Kidney (tissue), 14 donors: ENCODE results near the gene ZBTB47. TPM values are rescaled to one million over a fixed set of nuclear protein-coding genes. Genes with fewer than 3 reads are reported as not detected.

Experiments
- DNase-seq, 5 donors: peaks; one replicate each; pipeline ENCODE4 v3.0.0-alpha.2; 2013 to 2020
- FAIRE-seq: peaks from 2 replicates; lab custom pipeline; 2012; peaks lifted over from hg19 to GRCh38; lab: Jason Lieb, UNC
- H3K27ac ChIP-seq, 2 donors: one replicate each; pipeline ENCODE4 v1.7.0; 2013; ENCODE audit warnings: low read depth in 2 of 2, low read length in 2 of 2, inconsistent platforms in 1 of 2
- H3K27me3 ChIP-seq: one replicate; pipeline ENCODE4 v1.7.1; 2013; ENCODE audit warnings: low read length, inconsistent platforms; ENCODE audit not compliant: control insufficient read depth, insufficient read depth
- H3K36me3 ChIP-seq, 3 donors: one replicate each; pipeline versions ENCODE4 v1.7.0 to v1.7.1; 2013; ENCODE audit warnings: low read length in 3 of 3, control low read depth in 1 of 3, inconsistent platforms in 1 of 3; ENCODE audit not compliant: insufficient read depth in 3 of 3, control insufficient read depth in 2 of 3
- H3K4me1 ChIP-seq, 3 donors: one replicate each; pipeline versions ENCODE4 v1.7.0 to v1.7.1; 2013; ENCODE audit warnings: low read length in 3 of 3, inconsistent platforms in 1 of 3, low read depth in 1 of 3; ENCODE audit not compliant: control insufficient read depth in 2 of 3, insufficient read depth in 2 of 3
- H3K4me3 ChIP-seq, 3 donors: one replicate each; pipeline versions ENCODE4 v1.7.0 to v1.8.1; 2013; ENCODE audit warnings: low read length in 3 of 3, control low read depth in 1 of 3, inconsistent platforms in 1 of 3
- H3K9ac ChIP-seq, 3 donors: one replicate each; pipeline versions ENCODE4 v1.7.0 to v1.7.1; 2013; ENCODE audit warnings: low read length in 3 of 3, control low read depth in 1 of 3, inconsistent platforms in 1 of 3
- H3K9me3 ChIP-seq, 3 donors: one replicate each; pipeline versions ENCODE4 v1.7.0 to v1.7.1; 2013; ENCODE audit warnings: low read length in 3 of 3, control low read depth in 1 of 3, inconsistent platforms in 1 of 3; ENCODE audit not compliant: control insufficient read depth in 2 of 3, insufficient read depth in 1 of 3
- intact Hi-C: fragments of 100-400 bp; cut with DNase I; formaldehyde crosslinking; loops from one replicate; pipeline ENCODE4 v1.11.1; 2022
- polyA plus RNA-seq: library from polyadenylated mRNA; stranded (reverse); fragments of 350-450 nt; fragmentation: Illumina TruSeq; extraction: RNeasy Lipid Tissue Mini Kit (QIAGEN cat#74804); gene quantifications from one replicate; pipeline ENCODE4 v1.2.3, GENCODE V29; 2014; ENCODE audit warnings: low read depth, low replicate concordance; ENCODE audit not compliant: insufficient read depth
- total RNA-seq: library from RNA; stranded (reverse); fragmentation: NEBNext Ultra II Directional; extraction: Animal tissue kit (Norgen Biotek cat#: 25700); gene quantifications from one replicate; pipeline ENCODE4 v1.2.1, GENCODE V29; 2021
- TF ChIP-seq, protein P1 (sequence below): IDR thresholded peaks from 3 replicates; pipeline ENCODE4 v1.5.1; 2012; ENCODE audit warnings: mild to moderate bottlenecking, moderate library complexity, borderline replicate concordance; ENCODE audit not compliant: insufficient read depth; ENCODE audit errors: extremely low read depth
- donor health status: control.
- donor health status: control.
- donor health status: control.
- donor health status: control.
- donor health status: control.
- donor health status: DM: yes; HTN: yes; CAD: no.
- donor health status: Normal renal cell carcinoma (clear cell type).

ZBTB47 gene
- total and polyA plus RNA-seq, 2 donors from 2014 or later: 7.8 to 26.6 TPM

DNA sequence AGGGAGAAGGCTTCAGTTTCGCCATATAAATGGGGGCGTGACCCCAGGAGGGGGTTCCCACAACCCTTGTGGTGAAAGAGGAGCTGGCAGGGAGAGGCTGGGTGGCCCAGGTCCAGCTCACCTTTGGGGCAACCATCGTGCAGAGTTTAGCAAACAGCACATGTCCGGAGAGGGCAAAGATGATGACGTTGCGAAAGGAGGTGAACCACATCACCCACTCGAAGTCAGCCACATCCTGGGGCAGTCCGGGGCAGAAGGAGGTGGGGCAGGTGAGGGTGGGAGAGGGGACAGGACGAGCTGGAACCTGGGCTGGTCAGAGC, 45.4 kb downstream of the ZBTB47 start:
- no peak for DNase-seq
- H3K9ac ChIP-seq: no peak overlapping the region
- no peak for FAIRE-seq
- H3K4me1 ChIP-seq: no peaks in the 10 kb centered on the region
- intact Hi-C loops: no loop called here
- H3K9me3 ChIP-seq: no peaks in the 10 kb centered on the region
- no peaks in the 10 kb centered on the region for H3K36me3 ChIP-seq
- H3K4me3 ChIP-seq: no peak overlapping the region
- TF ChIP-seq, protein P1, sequence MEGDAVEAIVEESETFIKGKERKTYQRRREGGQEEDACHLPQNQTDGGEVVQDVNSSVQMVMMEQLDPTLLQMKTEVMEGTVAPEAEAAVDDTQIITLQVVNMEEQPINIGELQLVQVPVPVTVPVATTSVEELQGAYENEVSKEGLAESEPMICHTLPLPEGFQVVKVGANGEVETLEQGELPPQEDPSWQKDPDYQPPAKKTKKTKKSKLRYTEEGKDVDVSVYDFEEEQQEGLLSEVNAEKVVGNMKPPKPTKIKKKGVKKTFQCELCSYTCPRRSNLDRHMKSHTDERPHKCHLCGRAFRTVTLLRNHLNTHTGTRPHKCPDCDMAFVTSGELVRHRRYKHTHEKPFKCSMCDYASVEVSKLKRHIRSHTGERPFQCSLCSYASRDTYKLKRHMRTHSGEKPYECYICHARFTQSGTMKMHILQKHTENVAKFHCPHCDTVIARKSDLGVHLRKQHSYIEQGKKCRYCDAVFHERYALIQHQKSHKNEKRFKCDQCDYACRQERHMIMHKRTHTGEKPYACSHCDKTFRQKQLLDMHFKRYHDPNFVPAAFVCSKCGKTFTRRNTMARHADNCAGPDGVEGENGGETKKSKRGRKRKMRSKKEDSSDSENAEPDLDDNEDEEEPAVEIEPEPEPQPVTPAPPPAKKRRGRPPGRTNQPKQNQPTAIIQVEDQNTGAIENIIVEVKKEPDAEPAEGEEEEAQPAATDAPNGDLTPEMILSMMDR: no peak
- H3K27me3 ChIP-seq: no peaks in the 10 kb centered on the region
- no peak overlapping the region for H3K27ac ChIP-seq

- no peak overlapping the region for H3K4me3 ChIP-seq
- TF ChIP-seq, protein P1: no peak
- no peaks in the 10 kb centered on the region for H3K9me3 ChIP-seq
- intact Hi-C loops: no loop called here
- FAIRE-seq (no peak), DNase-seq (no peak)
- no peaks in the 10 kb centered on the region for H3K36me3 ChIP-seq
- H3K27me3 ChIP-seq: no peaks in the 10 kb centered on the region
- H3K9ac ChIP-seq: no peak overlapping the region
- no peaks in the 10 kb centered on the region for H3K4me1 ChIP-seq
- H3K27ac ChIP-seq: no peak overlapping the region
Measured at GRCh38 chr3:42699511-42699971, 46.0 kb downstream of the ZBTB47 start.

GRCh38 chr3:42700366-42701288, 47.1 kb downstream of the ZBTB47 start:
- H3K27ac ChIP-seq: no peak overlapping the region
- H3K9ac ChIP-seq: no peak overlapping the region
- H3K4me3 ChIP-seq: no peak overlapping the region
- no peaks in the 10 kb centered on the region for H3K27me3 ChIP-seq
- TF ChIP-seq, protein P1: no peak
- intact Hi-C loops: no loop called here
- no peak for FAIRE-seq
- no peaks in the 10 kb centered on the region for H3K4me1 ChIP-seq
- H3K9me3 ChIP-seq: no peaks in the 10 kb centered on the region
- DNase-seq: no peak
- H3K36me3 ChIP-seq: no peaks in the 10 kb centered on the region
